ENCODE measurements around the gene KRTAP3-2.
"Not testable (repeated sequence)": the region's sequence is repeated elsewhere in the genome, so short reads cannot be mapped to it uniquely, and the experiment has no call there.

The KRTAP3-2 gene

GRCh38 chr17:40999563-40999962 lies at the start of gene KRTAP3-2:
Gene KRTAP3-2, minus strand, starts transcription at chr17:40999906. Its CDS starts 53 bp downstream, at chr17:40999853.
- DNase-seq = peak in 1 of 2 experiments; percentile 10

- no peak for DNase-seq
Observed at GRCh38 chr17:41049110-41049509, 49.4 kb upstream of the KRTAP3-2 start.

GRCh38 chr17:41048441-41048840 lies 48.7 kb upstream of the KRTAP3-2 start:
- DNase-seq = no peak

- not testable (repeated sequence) for DNase-seq
Observed at GRCh38 chr17:41046735-41047465, 47.2 kb upstream of the KRTAP3-2 start, which contains the start of gene KRTAP2-1. Gene KRTAP2-1, minus strand, starts transcription at chr17:41047316. Its CDS starts 49 bp downstream, at chr17:41047267.

GRCh38 chr17:41042953-41043352 lies 43.2 kb upstream of the KRTAP3-2 start:
- no peak for DNase-seq

GRCh38 chr17:41040783-41041571 lies 41.3 kb upstream of the KRTAP3-2 start, which contains the start of gene KRTAP1-1:
Gene KRTAP1-1, minus strand, starts transcription at chr17:41041450. Its CDS starts 53 bp downstream, at chr17:41041397.
- peak; percentile 5 to 59 for DNase-seq

GRCh38 chr17:41037853-41038350 lies 38.2 kb upstream of the KRTAP3-2 start:
- no peak for DNase-seq

- DNase-seq = peak; percentile 34 to 74
Observed at GRCh38 chr17:41034346-41034935, 34.7 kb upstream of the KRTAP3-2 start, which contains the start of gene KRTAP1-3. Gene KRTAP1-3, minus strand, starts transcription at chr17:41034874. Its CDS starts 53 bp downstream, at chr17:41034821.

- DNase-seq = no peak
Observed at GRCh38 chr17:41029633-41030245, 30.0 kb upstream of the KRTAP3-2 start, which contains the start of gene KRTAP1-4. Gene KRTAP1-4, minus strand, starts transcription at chr17:41030195. Its CDS starts 117 bp downstream, at chr17:41030078.

GRCh38 chr17:41026715-41027471 lies 27.2 kb upstream of the KRTAP3-2 start, which contains the start of gene KRTAP1-5:
Gene KRTAP1-5, minus strand, starts transcription at chr17:41027208. Its CDS starts 53 bp downstream, at chr17:41027155.
- DNase-seq = no peak

GRCh38 chr17:41024697-41025096 lies 25.0 kb upstream of the KRTAP3-2 start:
- DNase-seq = no peak

GRCh38 chr17:41020336-41020735 lies 20.6 kb upstream of the KRTAP3-2 start:
- DNase-seq = no peak

GRCh38 chr17:41019415-41019814 lies 19.7 kb upstream of the KRTAP3-2 start:
- no peak for DNase-seq

GRCh38 chr17:41018541-41018940 lies 18.8 kb upstream of the KRTAP3-2 start:
- no peak for DNase-seq

GRCh38 chr17:41016578-41017215 lies 17.0 kb upstream of the KRTAP3-2 start:
- no peak for DNase-seq

GRCh38 chr17:41015454-41015853 lies 15.7 kb upstream of the KRTAP3-2 start:
- DNase-seq = no peak

- no peak for DNase-seq
Observed at GRCh38 chr17:41013606-41014005, 13.9 kb upstream of the KRTAP3-2 start.

- DNase-seq = no peak
Observed at GRCh38 chr17:41013181-41013580, 13.5 kb upstream of the KRTAP3-2 start.

GRCh38 chr17:41012326-41013120 lies 12.8 kb upstream of the KRTAP3-2 start:
- no peak for DNase-seq

GRCh38 chr17:41010441-41010840 lies 10.7 kb upstream of the KRTAP3-2 start:
- DNase-seq = no peak
